ENCODE results near the gene SLC13A5. TPM values are rescaled to one million over a fixed set of nuclear protein-coding genes. Genes with fewer than 3 reads are reported as not detected.

SLC13A5 gene
- total and polyA plus RNA-seq, 4 donors, result 88.4 to 399 (median 244) TPM

GRCh38 chr17:6716736-6717135, 3.6 kb upstream of the SLC13A5 start (continued):
- TF ChIP-seq HNF4G (IDR thresholded peaks at IDR 0.05), result no peak
- TF ChIP-seq FOXA1 (IDR thresholded peaks at IDR 0.05), result peak; percentile 43
- TF ChIP-seq JUND (IDR thresholded peaks at IDR 0.05), result peak; percentile 24 to 68
- TF ChIP-seq NR2F2 (IDR thresholded peaks at IDR 0.05), result no peak
- TF ChIP-seq, protein P1, sequence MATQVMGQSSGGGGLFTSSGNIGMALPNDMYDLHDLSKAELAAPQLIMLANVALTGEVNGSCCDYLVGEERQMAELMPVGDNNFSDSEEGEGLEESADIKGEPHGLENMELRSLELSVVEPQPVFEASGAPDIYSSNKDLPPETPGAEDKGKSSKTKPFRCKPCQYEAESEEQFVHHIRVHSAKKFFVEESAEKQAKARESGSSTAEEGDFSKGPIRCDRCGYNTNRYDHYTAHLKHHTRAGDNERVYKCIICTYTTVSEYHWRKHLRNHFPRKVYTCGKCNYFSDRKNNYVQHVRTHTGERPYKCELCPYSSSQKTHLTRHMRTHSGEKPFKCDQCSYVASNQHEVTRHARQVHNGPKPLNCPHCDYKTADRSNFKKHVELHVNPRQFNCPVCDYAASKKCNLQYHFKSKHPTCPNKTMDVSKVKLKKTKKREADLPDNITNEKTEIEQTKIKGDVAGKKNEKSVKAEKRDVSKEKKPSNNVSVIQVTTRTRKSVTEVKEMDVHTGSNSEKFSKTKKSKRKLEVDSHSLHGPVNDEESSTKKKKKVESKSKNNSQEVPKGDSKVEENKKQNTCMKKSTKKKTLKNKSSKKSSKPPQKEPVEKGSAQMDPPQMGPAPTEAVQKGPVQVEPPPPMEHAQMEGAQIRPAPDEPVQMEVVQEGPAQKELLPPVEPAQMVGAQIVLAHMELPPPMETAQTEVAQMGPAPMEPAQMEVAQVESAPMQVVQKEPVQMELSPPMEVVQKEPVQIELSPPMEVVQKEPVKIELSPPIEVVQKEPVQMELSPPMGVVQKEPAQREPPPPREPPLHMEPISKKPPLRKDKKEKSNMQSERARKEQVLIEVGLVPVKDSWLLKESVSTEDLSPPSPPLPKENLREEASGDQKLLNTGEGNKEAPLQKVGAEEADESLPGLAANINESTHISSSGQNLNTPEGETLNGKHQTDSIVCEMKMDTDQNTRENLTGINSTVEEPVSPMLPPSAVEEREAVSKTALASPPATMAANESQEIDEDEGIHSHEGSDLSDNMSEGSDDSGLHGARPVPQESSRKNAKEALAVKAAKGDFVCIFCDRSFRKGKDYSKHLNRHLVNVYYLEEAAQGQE (IDR thresholded peaks at IDR 0.05), result peak; percentile 41
- TF ChIP-seq YY1 (IDR thresholded peaks at IDR 0.05), result peak; percentile 72
- TF ChIP-seq, protein P2, sequence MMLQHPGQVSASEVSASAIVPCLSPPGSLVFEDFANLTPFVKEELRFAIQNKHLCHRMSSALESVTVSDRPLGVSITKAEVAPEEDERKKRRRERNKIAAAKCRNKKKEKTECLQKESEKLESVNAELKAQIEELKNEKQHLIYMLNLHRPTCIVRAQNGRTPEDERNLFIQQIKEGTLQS (IDR thresholded peaks at IDR 0.05), result peak; percentile 51
- TF ChIP-seq EGR1 (IDR thresholded peaks at IDR 0.05; ENCODE audit: low read depth in 2 of 2), result peak in 1 of 2 donors; percentile 54
- TF ChIP-seq HNF4A (conservative IDR thresholded peaks at IDR 0.05), result peak; percentile 53 to 75
- TF ChIP-seq RAD21 (IDR thresholded peaks at IDR 0.05), result peak in 1 of 2 donors; percentile 42

- TF ChIP-seq, protein P3, sequence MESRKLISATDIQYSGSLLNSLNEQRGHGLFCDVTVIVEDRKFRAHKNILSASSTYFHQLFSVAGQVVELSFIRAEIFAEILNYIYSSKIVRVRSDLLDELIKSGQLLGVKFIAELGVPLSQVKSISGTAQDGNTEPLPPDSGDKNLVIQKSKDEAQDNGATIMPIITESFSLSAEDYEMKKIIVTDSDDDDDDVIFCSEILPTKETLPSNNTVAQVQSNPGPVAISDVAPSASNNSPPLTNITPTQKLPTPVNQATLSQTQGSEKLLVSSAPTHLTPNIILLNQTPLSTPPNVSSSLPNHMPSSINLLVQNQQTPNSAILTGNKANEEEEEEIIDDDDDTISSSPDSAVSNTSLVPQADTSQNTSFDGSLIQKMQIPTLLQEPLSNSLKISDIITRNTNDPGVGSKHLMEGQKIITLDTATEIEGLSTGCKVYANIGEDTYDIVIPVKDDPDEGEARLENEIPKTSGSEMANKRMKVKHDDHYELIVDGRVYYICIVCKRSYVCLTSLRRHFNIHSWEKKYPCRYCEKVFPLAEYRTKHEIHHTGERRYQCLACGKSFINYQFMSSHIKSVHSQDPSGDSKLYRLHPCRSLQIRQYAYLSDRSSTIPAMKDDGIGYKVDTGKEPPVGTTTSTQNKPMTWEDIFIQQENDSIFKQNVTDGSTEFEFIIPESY (IDR thresholded peaks at IDR 0.05), result no peak
- TF ChIP-seq, protein P4, sequence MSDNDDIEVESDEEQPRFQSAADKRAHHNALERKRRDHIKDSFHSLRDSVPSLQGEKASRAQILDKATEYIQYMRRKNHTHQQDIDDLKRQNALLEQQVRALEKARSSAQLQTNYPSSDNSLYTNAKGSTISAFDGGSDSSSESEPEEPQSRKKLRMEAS (IDR thresholded peaks at IDR 0.05), result no peak
- TF ChIP-seq HNF4A (conservative IDR thresholded peaks at IDR 0.05) (no peak), JUND (IDR thresholded peaks at IDR 0.05) (no peak), SP1 (IDR thresholded peaks at IDR 0.05) (no peak), FOXA1 (IDR thresholded peaks at IDR 0.05) (no peak), TAF1 (conservative IDR thresholded peaks at IDR 0.05) (no peak)
- TF ChIP-seq, protein P1 (IDR thresholded peaks at IDR 0.05), result no peak
- 74% methylated on average over 7 of the region's 7 CpGs for WGBS
- Histone ChIP-seq H3K4me1 (ENCODE audit: control insufficient read depth in 4 of 4, insufficient read depth in 4 of 4, low read length in 3 of 4) (peaks cover 0 to 19% (median 7%) of the 10 kb centered on the region in 4 donors), H3K36me3 (ENCODE audit: control insufficient read depth in 4 of 4, insufficient read depth in 3 of 4, low read depth in 1 of 4, low read length in 3 of 4) (no peaks in the 10 kb centered on the region), H3K27ac (ENCODE audit: low read depth in 1 of 2, low read length in 2 of 2) (peak overlapping the region; percentile 86 to 95), H3K9ac (ENCODE audit: low read depth in 1 of 2, low read length in 2 of 2) (no peak overlapping the region), H3K27me3 (ENCODE audit: control insufficient read depth in 4 of 4, insufficient read depth in 4 of 4, low read length in 3 of 4) (no peaks in the 10 kb centered on the region), H3K9me3 (ENCODE audit: control insufficient read depth in 4 of 4, low read length in 3 of 4) (peaks cover 0 to 3% (median 0%) of the 10 kb centered on the region in 4 donors), H3K4me3 (ENCODE audit: low read depth in 1 of 3, low read length in 3 of 3) (peak overlapping the region in 2 of 3 donors; percentile 28 to 76)
- no peak for DNase-seq (ENCODE audit: low spot score)
Observed at GRCh38 chr17:6714315-6714874, 1.2 kb upstream of the SLC13A5 start.

Measured in liver (tissue), 9 donors.